K562 (cell line): Measurements from ENCODE around the gene XRCC3. TPM values are rescaled to one million over a fixed set of nuclear protein-coding genes. Genes with fewer than 3 reads are reported as not detected.
A peak's percentile ranks its signal among the peaks of the same experiment; 100 is the strongest.

Source experiments
- FOXP1 ChIP-seq: sonication (generic); formaldehyde crosslinking; IDR thresholded peaks from 2 replicates; pipeline ENCODE4 v1.8.0; 2022; ENCODE audit warnings: mild to moderate bottlenecking, missing genetic modification reagents
- HNRNPUL1 ChIP-seq: fragments of 200-400 bp; formaldehyde crosslinking; IDR thresholded peaks from 2 replicates; pipeline ENCODE4 v1.6.1; 2017; ENCODE audit warnings: low read length
- NFE2 ChIP-seq: IDR thresholded peaks from 2 replicates; pipeline ENCODE4 v1.6.1; 2014; ENCODE audit warnings: antibody characterized with exemption, low read depth
- SAP30 ChIP-seq: fragments of 200-600 bp; sonication (generic); IDR thresholded peaks from 2 replicates; pipeline ENCODE4 v1.6.1; 2012; ENCODE audit warnings: borderline replicate concordance, low read depth, mild to moderate bottlenecking, moderate library complexity, low read length, control low read depth, inconsistent platforms; ENCODE audit not compliant: insufficient read depth, poor library complexity, severe bottlenecking
- SETDB1 ChIP-seq: IDR thresholded peaks from one replicate; pipeline ENCODE4 v1.6.1; 2012; ENCODE audit warnings: low read length, control low read depth, inconsistent platforms
- SMARCE1 ChIP-seq: fragments of 450-650 bp; IDR thresholded peaks from 2 replicates; pipeline ENCODE4 v1.7.1; 2016; ENCODE audit warnings: mild to moderate bottlenecking
- ZBED1 ChIP-seq: IDR thresholded peaks from 2 replicates; pipeline ENCODE4 v1.6.1; 2014
- ZC3H8 ChIP-seq: fragments of 450-650 bp; IDR thresholded peaks from 2 replicates; pipeline ENCODE4 v1.6.1; 2017
- ZMIZ1 ChIP-seq, 2 experiments: fragments of 150-350 bp in 1 of 2; IDR thresholded peaks; 2 replicates each; pipeline ENCODE4 v1.6.1; 2012 to 2016; ENCODE audit warnings: low read depth in 2 of 2, low read length in 2 of 2, mild to moderate bottlenecking in 1 of 2, moderate library complexity in 1 of 2
- ZNF280A ChIP-seq: fragments of 450-650 bp; IDR thresholded peaks from 2 replicates; pipeline ENCODE4 v1.6.1; 2018; ENCODE audit warnings: mild to moderate bottlenecking, low read depth; ENCODE audit not compliant: partially characterized antibody
- polyA plus RNA-seq, 8 experiments: library from polyadenylated mRNA; depleted of rRNA in 4 of 8; stranded (reverse) in 5 of 8; unstranded in 3 of 8; fragments of >200 nt; fragmentation: Nextera tagmentation in 2 of 8; fragmentation: Illumina TruSeq in 1 of 8; extraction: Ambion mirVana in 2 of 8; extraction: Trizol in 1 of 8; gene quantifications; 2 replicates each; pipeline versions ENCODE4 v1.2.1 to v1.2.3, GENCODE V29; 2011 to 2014; ENCODE audit warnings: inconsistent platforms in 1 of 8, missing spikeins in 1 of 8
- total RNA-seq, 7 experiments: library from RNA; depleted of rRNA in 6 of 7; stranded (reverse); fragments of >200 nt in 6 of 7; fragmentation: Illumina TruSeq in 2 of 7; extraction: Trizol in 2 of 7; gene quantifications; 2 replicates each; pipeline versions ENCODE4 v1.2.1 to v1.2.3, GENCODE V29; 2011 to 2021; ENCODE audit warnings: low replicate concordance in 1 of 7
- TF ChIP-seq, protein P1 (sequence below): sonication (generic); formaldehyde crosslinking; IDR thresholded peaks from 2 replicates; pipeline ENCODE4 v1.8.1; 2023; ENCODE audit warnings: mild to moderate bottlenecking, missing genetic modification reagents

Gene XRCC3
- total and polyA plus RNA-seq, 9 of the 15 experiments (the other 6 are each of a cell fraction or from before 2014, with no cell fraction given): 0.34 to 59.3 (median 30.3) TPM

DNA sequence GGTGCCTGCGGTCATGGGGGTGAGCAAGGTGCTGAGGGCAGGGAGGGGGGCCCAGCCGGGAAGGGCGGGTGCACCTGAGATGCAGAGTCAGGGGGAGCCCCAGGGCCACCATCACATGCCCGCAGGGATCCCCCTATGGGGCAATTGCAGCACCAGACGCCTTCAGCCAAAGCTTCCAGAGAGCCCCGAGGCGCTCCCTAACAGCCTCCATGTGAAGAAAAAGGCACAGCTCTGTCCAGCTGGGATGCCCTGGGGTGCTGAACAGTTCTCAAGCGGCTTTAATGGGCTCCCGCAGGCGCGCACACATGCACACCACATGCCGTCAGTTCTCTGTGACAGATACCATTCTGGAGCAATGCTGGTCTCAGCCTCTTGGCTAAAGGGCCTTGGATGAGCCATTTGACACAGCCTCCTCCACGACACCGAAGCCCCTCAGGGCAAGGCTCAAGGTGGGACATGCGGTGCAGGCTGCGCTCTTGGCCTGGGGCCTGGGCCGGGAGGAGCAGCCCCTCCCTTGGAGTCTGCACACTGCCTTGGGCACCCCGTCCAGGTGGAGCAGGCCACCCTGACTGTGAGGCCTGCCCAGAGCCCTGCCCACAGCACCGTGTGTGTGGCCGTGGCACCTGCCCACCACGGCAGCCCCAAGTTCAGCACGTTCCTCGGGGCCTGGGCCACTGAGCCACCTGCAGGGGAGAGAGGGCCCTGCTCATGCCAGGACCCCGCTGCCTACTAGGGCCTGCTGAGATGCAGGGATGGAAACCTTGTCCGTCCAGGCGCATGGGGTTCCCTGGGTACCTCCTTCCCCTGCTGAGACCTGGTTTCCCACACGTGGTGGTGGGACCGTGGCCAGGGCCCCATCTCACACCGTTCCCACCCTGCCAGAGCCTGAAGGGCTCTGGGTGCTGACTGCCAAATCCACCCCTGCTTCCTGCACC, 7.7 kb downstream of the XRCC3 start (continued):
- TF ChIP-seq SETDB1: no peak
- no peak for TF ChIP-seq HNRNPUL1
- no peak for TF ChIP-seq FOXP1 (CRISPR knock-in tag)
- no peak for TF ChIP-seq NFE2
- no peak for TF ChIP-seq ZMIZ1 (IDR thresholded peaks at IDR 0.05; ENCODE audit: low read depth in 2 of 2, low read length in 2 of 2)
- TF ChIP-seq, protein P1, sequence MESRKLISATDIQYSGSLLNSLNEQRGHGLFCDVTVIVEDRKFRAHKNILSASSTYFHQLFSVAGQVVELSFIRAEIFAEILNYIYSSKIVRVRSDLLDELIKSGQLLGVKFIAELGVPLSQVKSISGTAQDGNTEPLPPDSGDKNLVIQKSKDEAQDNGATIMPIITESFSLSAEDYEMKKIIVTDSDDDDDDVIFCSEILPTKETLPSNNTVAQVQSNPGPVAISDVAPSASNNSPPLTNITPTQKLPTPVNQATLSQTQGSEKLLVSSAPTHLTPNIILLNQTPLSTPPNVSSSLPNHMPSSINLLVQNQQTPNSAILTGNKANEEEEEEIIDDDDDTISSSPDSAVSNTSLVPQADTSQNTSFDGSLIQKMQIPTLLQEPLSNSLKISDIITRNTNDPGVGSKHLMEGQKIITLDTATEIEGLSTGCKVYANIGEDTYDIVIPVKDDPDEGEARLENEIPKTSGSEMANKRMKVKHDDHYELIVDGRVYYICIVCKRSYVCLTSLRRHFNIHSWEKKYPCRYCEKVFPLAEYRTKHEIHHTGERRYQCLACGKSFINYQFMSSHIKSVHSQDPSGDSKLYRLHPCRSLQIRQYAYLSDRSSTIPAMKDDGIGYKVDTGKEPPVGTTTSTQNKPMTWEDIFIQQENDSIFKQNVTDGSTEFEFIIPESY (CRISPR knock-in tag): 0 out of 2 replicates have a peak, but pooled peaks have one; percentile 3
- no peak for TF ChIP-seq ZNF280A
- TF ChIP-seq SAP30: no peak
- TF ChIP-seq ZC3H8: no peak
- TF ChIP-seq ZBED1: no peak
- no peak for TF ChIP-seq SMARCE1
